Measurements from ENCODE around the gene BSN. TPM values are rescaled to one million over a fixed set of nuclear protein-coding genes. Genes with fewer than 3 reads are reported as not detected.

BSN gene
- total and polyA plus RNA-seq, 2 experiments from 2014 or later = under 0.01 to 0.03 TPM

DNA sequence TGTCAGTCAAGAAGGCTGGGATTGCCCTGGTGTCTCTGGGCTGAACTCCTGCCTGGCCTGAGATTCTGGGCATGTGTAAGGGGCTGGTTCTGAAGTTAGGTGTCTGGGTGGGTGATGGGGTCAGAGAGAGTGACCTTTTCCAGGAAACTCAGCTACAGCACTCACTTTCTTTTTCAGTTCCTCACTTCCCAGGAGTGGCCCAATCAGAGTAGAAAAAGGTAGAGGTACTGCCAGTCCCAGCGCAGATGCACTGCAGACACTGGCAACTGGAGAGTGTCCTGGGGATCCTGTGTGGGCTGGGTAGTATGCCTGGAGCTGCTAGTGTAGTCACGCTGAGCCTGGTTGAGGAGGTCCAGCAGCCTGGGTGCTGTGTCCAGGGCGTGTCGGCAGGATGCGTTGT, 73.4 kb downstream of the BSN start:
- no peaks in the 10 kb centered on the region; the same call in 1 of the 2 replicates for H3K27me3 ChIP-seq (replicated peaks; ENCODE audit: insufficient read depth)
- in situ Hi-C loops (cut with MboI) = no loop called here
- no peak overlapping the region for H3K9ac ChIP-seq
- no peak overlapping the region for H2AFZ ChIP-seq
- no peaks in the 10 kb centered on the region for H3K36me3 ChIP-seq (ENCODE audit: low read depth)
- no peaks in the 10 kb centered on the region for H3K9me2 ChIP-seq (ENCODE audit: insufficient read depth)
- WGBS, 2 experiments (ENCODE audit: low coverage in 1 of 2, low lambda C conversion rate in 2 of 2, missing lambda C conversion rate in 2 of 2) = 84 to 88% methylated on average over 5 of the region's 5 CpGs
- H3K9me3 ChIP-seq (ENCODE audit: low read depth) = no peaks in the 10 kb centered on the region
- peaks cover 14% of the 10 kb centered on the region for H3K4me1 ChIP-seq (ENCODE audit: insufficient read depth)
- TF ChIP-seq EZH2 (IDR thresholded peaks at IDR 0.05; ENCODE audit: insufficient read depth, poor library complexity, severe bottlenecking) = no peak
- no peak for TF ChIP-seq EZH2phosphoT487 (IDR thresholded peaks at IDR 0.05; ENCODE audit: insufficient read depth, low read depth)
- H3K4me3 ChIP-seq = no peak overlapping the region
- no peak for DNase-seq
- H3K79me2 ChIP-seq (ENCODE audit: insufficient read depth) = no peaks in the 10 kb centered on the region
- H4K20me1 ChIP-seq (ENCODE audit: insufficient read depth) = no peaks in the 10 kb centered on the region
- H3K4me2 ChIP-seq (ENCODE audit: unreplicated experiment) = no peak overlapping the region
- H3K27ac ChIP-seq = no peak overlapping the region
- H3F3A ChIP-seq (ENCODE audit: insufficient read depth) = no peaks in the 10 kb centered on the region

DNA sequence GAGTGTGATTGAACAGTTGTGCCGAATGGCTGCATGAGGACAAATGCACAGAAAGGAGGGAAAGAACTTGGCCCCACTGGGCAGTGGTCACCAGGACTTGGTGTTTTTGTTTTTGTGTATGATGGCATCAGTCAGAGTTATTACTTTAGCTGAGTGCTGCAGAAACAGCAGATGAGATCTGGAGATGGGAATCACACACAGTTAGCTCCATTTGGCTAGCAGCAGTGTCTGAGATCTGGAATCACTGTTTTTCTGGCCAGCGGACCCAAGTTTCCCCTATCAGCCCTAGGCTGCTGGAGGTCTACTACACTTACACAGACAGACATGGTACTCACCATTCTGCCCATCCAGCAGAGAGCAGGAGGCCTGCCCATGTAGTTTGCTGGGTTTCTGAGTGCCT, 74.0 kb downstream of the BSN start:
- no peak for TF ChIP-seq EZH2 (IDR thresholded peaks at IDR 0.05; ENCODE audit: insufficient read depth, poor library complexity, severe bottlenecking)
- TF ChIP-seq EZH2phosphoT487 (IDR thresholded peaks at IDR 0.05; ENCODE audit: insufficient read depth, low read depth) = no peak
- H3F3A ChIP-seq (ENCODE audit: insufficient read depth) = no peaks in the 10 kb centered on the region
- DNase-seq = no peak
- H3K9ac ChIP-seq = no peak overlapping the region
- H3K4me1 ChIP-seq (ENCODE audit: insufficient read depth) = peaks cover 14% of the 10 kb centered on the region
- H3K27ac ChIP-seq = no peak overlapping the region
- H3K79me2 ChIP-seq (ENCODE audit: insufficient read depth) = no peaks in the 10 kb centered on the region
- H3K27me3 ChIP-seq (replicated peaks; ENCODE audit: insufficient read depth) = no peaks in the 10 kb centered on the region; the same call in none of the 2 replicates
- no peaks in the 10 kb centered on the region for H3K9me3 ChIP-seq (ENCODE audit: low read depth)
- no peak overlapping the region for H2AFZ ChIP-seq
- H4K20me1 ChIP-seq (ENCODE audit: insufficient read depth) = no peaks in the 10 kb centered on the region
- WGBS, 2 experiments (ENCODE audit: low coverage in 1 of 2, low lambda C conversion rate in 2 of 2, missing lambda C conversion rate in 2 of 2) = 73 to 78% methylated on average over 2 of the region's 2 CpGs
- H3K9me2 ChIP-seq (ENCODE audit: insufficient read depth) = no peaks in the 10 kb centered on the region
- no peak overlapping the region for H3K4me3 ChIP-seq
- in situ Hi-C loops (cut with MboI) = no loop called here
- H3K36me3 ChIP-seq (ENCODE audit: low read depth) = no peaks in the 10 kb centered on the region
- no peak overlapping the region for H3K4me2 ChIP-seq (ENCODE audit: unreplicated experiment)

DNA sequence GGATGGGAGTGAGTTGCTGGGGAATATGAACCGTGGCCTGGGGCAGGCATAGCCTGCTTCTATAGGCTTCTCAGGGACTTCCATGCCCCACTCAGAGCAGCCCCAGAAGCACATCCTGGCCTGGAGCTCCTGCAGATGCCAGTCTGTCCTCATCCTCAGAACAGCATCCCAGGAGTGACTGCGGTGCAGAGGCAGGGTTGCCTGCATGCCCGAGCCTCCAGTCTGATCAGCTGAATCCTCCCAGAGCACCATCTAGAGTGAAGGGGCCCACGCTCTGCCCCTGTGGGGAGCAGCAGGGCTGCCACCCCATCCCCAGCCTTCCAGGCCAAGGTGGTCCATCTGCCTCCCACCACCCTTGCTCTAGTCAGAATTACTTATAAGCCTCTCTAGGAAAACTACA, 75.2 kb downstream of the BSN start:
- in situ Hi-C loops (cut with MboI) = no loop called here
- 47 to 50% methylated on average over 4 of the region's 4 CpGs for WGBS, 2 experiments (ENCODE audit: low coverage in 1 of 2, low lambda C conversion rate in 2 of 2, missing lambda C conversion rate in 2 of 2)

DNA sequence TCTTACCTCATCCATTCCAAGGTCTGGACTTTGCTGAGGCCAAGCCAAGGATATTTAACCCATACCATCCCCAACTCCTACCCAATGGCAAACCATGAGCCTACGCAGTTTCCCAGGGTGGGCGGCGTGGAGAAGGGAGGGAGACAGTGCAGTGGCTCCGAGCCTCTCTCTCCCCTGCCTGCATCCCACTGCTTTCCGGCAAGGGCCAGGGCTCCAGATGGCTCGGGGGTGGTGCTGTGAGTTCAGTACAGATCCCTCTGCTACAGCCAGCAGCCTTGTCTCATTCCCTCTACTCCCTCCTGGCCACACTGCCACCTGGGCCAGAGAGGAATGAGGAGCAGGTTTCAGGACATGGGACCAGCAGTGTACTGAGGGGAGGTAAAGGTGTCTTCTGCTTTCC, 75.6 kb downstream of the BSN start:
- DNase-seq = no peak
- no peaks in the 10 kb centered on the region for H3F3A ChIP-seq (ENCODE audit: insufficient read depth)
- no peaks in the 10 kb centered on the region for H3K36me3 ChIP-seq (ENCODE audit: low read depth)
- H3K27ac ChIP-seq = no peak overlapping the region
- no peak overlapping the region for H3K9ac ChIP-seq
- peaks cover 14% of the 10 kb centered on the region for H3K4me1 ChIP-seq (ENCODE audit: insufficient read depth)
- no peaks in the 10 kb centered on the region for H3K9me3 ChIP-seq (ENCODE audit: low read depth)
- TF ChIP-seq EZH2 (IDR thresholded peaks at IDR 0.05; ENCODE audit: insufficient read depth, poor library complexity, severe bottlenecking) = no peak
- TF ChIP-seq EZH2phosphoT487 (IDR thresholded peaks at IDR 0.05; ENCODE audit: insufficient read depth, low read depth) = no peak
- H3K27me3 ChIP-seq (replicated peaks; ENCODE audit: insufficient read depth) = no peaks in the 10 kb centered on the region; the same call in none of the 2 replicates
- in situ Hi-C loops (cut with MboI) = no loop called here
- no peaks in the 10 kb centered on the region for H4K20me1 ChIP-seq (ENCODE audit: insufficient read depth)
- H2AFZ ChIP-seq = no peak overlapping the region
- H3K79me2 ChIP-seq (ENCODE audit: insufficient read depth) = no peaks in the 10 kb centered on the region
- H3K9me2 ChIP-seq (ENCODE audit: insufficient read depth) = no peaks in the 10 kb centered on the region
- no peak overlapping the region for H3K4me2 ChIP-seq (ENCODE audit: unreplicated experiment)
- no peak overlapping the region for H3K4me3 ChIP-seq
- 54 to 74% methylated on average over 3 to 6 of the region's 6 CpGs for WGBS, 2 experiments (ENCODE audit: low coverage in 1 of 2, low lambda C conversion rate in 2 of 2, missing lambda C conversion rate in 2 of 2)

More for the DNA sequence above, 75.2 kb downstream of the BSN start:
- Histone ChIP-seq H3F3A (ENCODE audit: insufficient read depth) (no peaks in the 10 kb centered on the region), H3K4me1 (ENCODE audit: insufficient read depth) (peaks cover 14% of the 10 kb centered on the region), H3K27ac (no peak overlapping the region), H3K4me3 (no peak overlapping the region), H3K27me3 (replicated peaks; ENCODE audit: insufficient read depth) (no peaks in the 10 kb centered on the region; the same call in none of the 2 replicates), H2AFZ (no peak overlapping the region), H4K20me1 (ENCODE audit: insufficient read depth) (no peaks in the 10 kb centered on the region), H3K4me2 (ENCODE audit: unreplicated experiment) (no peak overlapping the region), H3K9ac (no peak overlapping the region), H3K36me3 (ENCODE audit: low read depth) (no peaks in the 10 kb centered on the region), H3K9me3 (ENCODE audit: low read depth) (no peaks in the 10 kb centered on the region), H3K9me2 (ENCODE audit: insufficient read depth) (no peaks in the 10 kb centered on the region), H3K79me2 (ENCODE audit: insufficient read depth) (no peaks in the 10 kb centered on the region)
- TF ChIP-seq EZH2 (IDR thresholded peaks at IDR 0.05; ENCODE audit: insufficient read depth, poor library complexity, severe bottlenecking) (no peak), EZH2phosphoT487 (IDR thresholded peaks at IDR 0.05; ENCODE audit: insufficient read depth, low read depth) (no peak)
- DNase-seq = no peak

DNA sequence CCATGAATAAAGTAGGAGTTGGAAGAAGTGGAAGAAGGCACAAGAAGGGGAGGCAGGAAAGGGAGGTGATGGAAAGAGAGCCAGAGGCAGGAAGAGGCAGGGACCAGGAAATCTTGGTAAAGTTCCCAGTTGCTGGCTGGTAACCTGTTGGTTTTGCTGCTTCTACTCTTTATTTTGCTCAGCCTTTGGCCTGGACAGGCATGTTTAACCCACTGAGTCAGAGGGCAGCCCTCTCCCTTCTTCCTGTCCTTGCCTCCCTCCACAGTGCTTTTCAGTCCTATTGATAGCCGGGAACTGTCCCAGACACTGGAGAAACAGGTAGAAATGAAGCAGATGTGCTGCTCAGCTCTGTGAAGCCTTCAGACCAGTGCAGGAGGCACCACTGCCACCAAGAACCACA, 76.5 kb downstream of the BSN start:
- H3K9ac ChIP-seq = no peak overlapping the region
- no peaks in the 10 kb centered on the region for H4K20me1 ChIP-seq (ENCODE audit: insufficient read depth)
- no peaks in the 10 kb centered on the region for H3K9me3 ChIP-seq (ENCODE audit: low read depth)
- no peak overlapping the region for H3K27ac ChIP-seq
- H3K79me2 ChIP-seq (ENCODE audit: insufficient read depth) = no peaks in the 10 kb centered on the region
- 100% methylated on average over 1 of the region's 1 CpG for WGBS, 2 experiments (ENCODE audit: low coverage in 1 of 2, low lambda C conversion rate in 2 of 2, missing lambda C conversion rate in 2 of 2)
- no peaks in the 10 kb centered on the region for H3F3A ChIP-seq (ENCODE audit: insufficient read depth)
- in situ Hi-C loops (cut with MboI) = no loop called here
- no peaks in the 10 kb centered on the region for H3K9me2 ChIP-seq (ENCODE audit: insufficient read depth)
- no peak overlapping the region for H2AFZ ChIP-seq
- no peaks in the 10 kb centered on the region for H3K36me3 ChIP-seq (ENCODE audit: low read depth)
- TF ChIP-seq EZH2phosphoT487 (IDR thresholded peaks at IDR 0.05; ENCODE audit: insufficient read depth, low read depth) = no peak
- TF ChIP-seq EZH2 (IDR thresholded peaks at IDR 0.05; ENCODE audit: insufficient read depth, poor library complexity, severe bottlenecking) = no peak
- no peaks in the 10 kb centered on the region; the same call in none of the 2 replicates for H3K27me3 ChIP-seq (replicated peaks; ENCODE audit: insufficient read depth)
- no peak for DNase-seq
- H3K4me1 ChIP-seq (ENCODE audit: insufficient read depth) = peaks cover 10% of the 10 kb centered on the region
- H3K4me2 ChIP-seq (ENCODE audit: unreplicated experiment) = no peak overlapping the region
- no peak overlapping the region for H3K4me3 ChIP-seq
